ELR (cell line): ENCODE results near the gene TOPAZ1.
"Not testable (repeated sequence)": the region's sequence is repeated elsewhere in the genome, so short reads cannot be mapped to it uniquely, and the experiment has no call there.

Source experiments
- DNase-seq: peaks from one replicate; pipeline ENCODE4 v3.0.0-alpha.2; 2015; ENCODE audit warnings: low read depth

TOPAZ1 gene

GRCh38 chr3:44330444-44330843 is 88.8 kb downstream of the TOPAZ1 start:
- no peak for DNase-seq

- DNase-seq = no peak
Measured at GRCh38 chr3:44334326-44334725, 92.6 kb downstream of the TOPAZ1 start.

- peak; percentile 18 for DNase-seq
Measured at GRCh38 chr3:44337248-44337785, 95.6 kb downstream of the TOPAZ1 start.

GRCh38 chr3:44338010-44338827 is 96.5 kb downstream of the TOPAZ1 start, which contains the start of gene TCAIM:
Gene TCAIM (plus strand): TSS chr3:44338766. CDS start chr3:44354783, 16,017 bp downstream.
- DNase-seq = peak; percentile 96

GRCh38 chr3:44338828-44339127 is 97.1 kb downstream of the TOPAZ1 start:
- no peak for DNase-seq

GRCh38 chr3:44339181-44340057 is 97.7 kb downstream of the TOPAZ1 start:
- peak; percentile 9 for DNase-seq

- no peak for DNase-seq
Measured at GRCh38 chr3:44340058-44340395, 98.3 kb downstream of the TOPAZ1 start.

- DNase-seq = peak; percentile 56
Measured at GRCh38 chr3:44342176-44342790, 100.6 kb downstream of the TOPAZ1 start.

- no peak for DNase-seq
Measured at GRCh38 chr3:44343421-44343820, 101.7 kb downstream of the TOPAZ1 start.

GRCh38 chr3:44346590-44346989 is 104.9 kb downstream of the TOPAZ1 start:
- not testable (repeated sequence) for DNase-seq

GRCh38 chr3:44348993-44349392 is 107.3 kb downstream of the TOPAZ1 start:
- no peak for DNase-seq

- DNase-seq = no peak
Measured at GRCh38 chr3:44353355-44353924, 111.8 kb downstream of the TOPAZ1 start.

- peak; percentile 76 for DNase-seq
Measured at GRCh38 chr3:44355362-44356033, 113.8 kb downstream of the TOPAZ1 start.

GRCh38 chr3:44359146-44359751 is 117.6 kb downstream of the TOPAZ1 start:
- peak; percentile 46 for DNase-seq

GRCh38 chr3:44363591-44363990 is 121.9 kb downstream of the TOPAZ1 start:
- DNase-seq = no peak

- DNase-seq = no peak
Measured at GRCh38 chr3:44365952-44366351, 124.3 kb downstream of the TOPAZ1 start.

GRCh38 chr3:44375450-44375849 is 133.8 kb downstream of the TOPAZ1 start:
- no peak for DNase-seq
